LNCaP clone FGC (cell line): ENCODE results near the gene MEIS3.

Experiments used
- DNase-seq: peaks from one replicate; pipeline ENCODE4 v3.0.0-alpha.2; 2011; ENCODE audit warnings: low read depth
- H3K4me3 ChIP-seq: 2 replicates; pipeline ENCODE4 v1.5.1; 2011; ENCODE audit warnings: mild to moderate bottlenecking, low read depth, low read length, control low read depth
- TF ChIP-seq, protein P1 (sequence below): IDR thresholded peaks from 2 replicates; pipeline ENCODE4 v1.5.1; 2012; ENCODE audit warnings: mild to moderate bottlenecking; ENCODE audit not compliant: control insufficient read depth, insufficient read depth; ENCODE audit errors: extremely low read depth

MEIS3 gene

DNA sequence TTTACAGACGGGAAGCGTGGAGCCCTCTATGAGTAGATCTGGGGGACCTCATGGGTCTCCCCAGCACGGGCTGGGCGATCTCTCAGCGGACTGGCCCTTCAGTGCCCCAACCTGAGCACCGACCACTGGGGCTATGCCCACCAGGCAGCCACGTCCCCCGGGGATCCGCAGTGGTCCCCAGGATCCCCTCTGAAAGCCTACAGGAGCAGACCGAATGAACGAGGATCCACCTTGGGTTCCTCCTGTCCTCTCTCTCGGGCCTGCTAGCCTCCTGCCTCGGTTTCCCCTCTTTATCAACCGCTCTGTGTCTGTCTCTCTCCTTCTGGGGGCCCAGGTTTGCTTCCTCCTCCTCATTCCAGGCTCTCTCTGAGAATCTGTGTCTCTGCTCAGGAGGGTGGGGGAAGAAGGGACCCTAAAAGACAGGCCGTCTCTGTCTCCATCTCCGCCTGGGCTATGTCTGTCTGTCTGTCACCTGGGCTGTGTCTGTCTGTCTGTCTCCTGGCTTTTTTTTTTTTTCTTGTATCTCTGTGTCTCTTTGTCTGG lies 2.0 kb upstream of the MEIS3 start:
- TF ChIP-seq, protein P1, sequence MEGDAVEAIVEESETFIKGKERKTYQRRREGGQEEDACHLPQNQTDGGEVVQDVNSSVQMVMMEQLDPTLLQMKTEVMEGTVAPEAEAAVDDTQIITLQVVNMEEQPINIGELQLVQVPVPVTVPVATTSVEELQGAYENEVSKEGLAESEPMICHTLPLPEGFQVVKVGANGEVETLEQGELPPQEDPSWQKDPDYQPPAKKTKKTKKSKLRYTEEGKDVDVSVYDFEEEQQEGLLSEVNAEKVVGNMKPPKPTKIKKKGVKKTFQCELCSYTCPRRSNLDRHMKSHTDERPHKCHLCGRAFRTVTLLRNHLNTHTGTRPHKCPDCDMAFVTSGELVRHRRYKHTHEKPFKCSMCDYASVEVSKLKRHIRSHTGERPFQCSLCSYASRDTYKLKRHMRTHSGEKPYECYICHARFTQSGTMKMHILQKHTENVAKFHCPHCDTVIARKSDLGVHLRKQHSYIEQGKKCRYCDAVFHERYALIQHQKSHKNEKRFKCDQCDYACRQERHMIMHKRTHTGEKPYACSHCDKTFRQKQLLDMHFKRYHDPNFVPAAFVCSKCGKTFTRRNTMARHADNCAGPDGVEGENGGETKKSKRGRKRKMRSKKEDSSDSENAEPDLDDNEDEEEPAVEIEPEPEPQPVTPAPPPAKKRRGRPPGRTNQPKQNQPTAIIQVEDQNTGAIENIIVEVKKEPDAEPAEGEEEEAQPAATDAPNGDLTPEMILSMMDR: no peak
- no peak overlapping the region for H3K4me3 ChIP-seq
- DNase-seq: no peak

DNA sequence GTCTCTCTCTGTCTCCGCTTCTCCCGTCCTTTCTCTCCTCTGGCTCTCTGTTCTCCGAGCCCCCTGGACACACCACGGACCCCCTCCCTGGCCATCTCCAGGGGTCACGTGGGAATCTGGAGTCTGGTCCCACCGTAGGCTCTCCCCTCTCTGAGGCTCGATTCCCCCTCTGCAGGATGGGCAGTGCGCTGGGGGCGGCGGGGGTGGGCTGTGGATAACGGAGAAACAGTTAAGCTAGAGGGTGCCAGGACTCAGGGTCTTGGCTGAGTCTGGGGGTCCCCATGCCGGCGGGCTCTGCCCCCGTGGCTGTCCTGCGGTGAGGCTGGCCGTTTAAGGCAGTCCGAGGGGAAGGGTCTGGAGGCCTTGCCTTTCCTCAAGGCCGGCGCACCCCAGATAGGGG lies 462 bp upstream of the MEIS3 start:
- DNase-seq: no peak
- TF ChIP-seq, protein P1: no peak
- H3K4me3 ChIP-seq: no peak overlapping the region

DNA sequence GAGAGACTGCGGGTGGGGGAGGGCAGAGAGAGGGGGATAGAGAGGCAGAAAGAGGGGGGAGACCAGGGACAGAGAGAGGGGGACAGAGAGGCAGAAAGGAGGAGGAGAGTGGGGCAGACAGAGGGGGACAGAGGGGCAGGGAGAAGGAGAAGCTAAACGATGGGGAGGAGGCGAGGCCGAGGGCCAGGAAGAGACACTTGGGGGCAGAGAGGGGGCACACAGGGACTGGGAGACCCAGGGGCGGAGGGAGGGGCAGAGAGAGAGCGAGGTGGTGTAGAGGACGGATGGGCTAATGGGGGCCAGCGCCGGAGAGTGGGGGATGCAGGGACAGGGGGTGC lies 666 bp downstream of the MEIS3 start:
- no peak for DNase-seq
- TF ChIP-seq, protein P1: no peak
- H3K4me3 ChIP-seq: no peak overlapping the region

DNA sequence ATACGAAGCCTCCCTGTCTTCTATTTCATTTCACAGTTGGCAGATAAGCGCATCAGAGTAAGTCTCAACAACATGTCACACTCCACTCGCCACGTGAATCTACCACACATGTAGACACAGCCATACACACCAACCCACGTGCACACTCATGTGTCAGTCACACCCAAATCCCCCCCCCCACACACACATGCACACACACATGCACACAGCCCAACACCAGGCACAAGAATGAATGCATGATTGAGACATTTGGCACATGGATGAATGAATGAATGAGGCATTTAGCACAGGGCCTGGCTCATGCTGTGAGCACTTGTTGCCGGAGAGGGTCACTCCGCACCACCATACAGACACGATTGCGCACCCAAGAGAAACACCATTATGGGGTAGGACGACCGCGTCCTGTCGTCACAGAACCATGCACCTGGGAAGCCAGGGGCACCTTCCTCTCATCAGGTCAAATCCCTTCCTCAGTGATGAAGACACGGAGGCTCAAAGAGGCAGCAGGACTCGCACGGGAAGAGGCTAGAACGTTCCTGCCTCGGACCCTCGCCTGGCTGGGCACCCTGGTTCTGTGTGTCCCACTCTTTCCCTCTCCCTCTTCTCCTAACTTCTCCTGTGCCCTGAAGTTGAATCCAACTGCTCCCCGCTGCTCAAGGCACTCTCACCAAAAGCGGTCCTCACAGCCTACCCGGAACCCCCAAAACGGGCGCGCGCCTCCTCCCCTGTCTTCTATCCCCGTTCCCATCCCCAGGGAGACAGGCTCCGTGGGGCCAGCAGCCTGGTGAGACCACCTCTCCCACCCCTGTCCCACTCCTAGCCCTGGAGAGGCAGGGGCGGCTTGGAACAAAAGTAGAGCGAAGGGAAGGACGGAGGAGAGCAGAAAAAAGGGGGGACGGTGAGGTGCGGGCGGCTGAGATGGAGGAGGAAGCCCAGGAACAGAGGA lies 1.3 kb downstream of the MEIS3 start:
- H3K4me3 ChIP-seq: no peak overlapping the region
- DNase-seq: no peak
- TF ChIP-seq, protein P1: no peak

DNA sequence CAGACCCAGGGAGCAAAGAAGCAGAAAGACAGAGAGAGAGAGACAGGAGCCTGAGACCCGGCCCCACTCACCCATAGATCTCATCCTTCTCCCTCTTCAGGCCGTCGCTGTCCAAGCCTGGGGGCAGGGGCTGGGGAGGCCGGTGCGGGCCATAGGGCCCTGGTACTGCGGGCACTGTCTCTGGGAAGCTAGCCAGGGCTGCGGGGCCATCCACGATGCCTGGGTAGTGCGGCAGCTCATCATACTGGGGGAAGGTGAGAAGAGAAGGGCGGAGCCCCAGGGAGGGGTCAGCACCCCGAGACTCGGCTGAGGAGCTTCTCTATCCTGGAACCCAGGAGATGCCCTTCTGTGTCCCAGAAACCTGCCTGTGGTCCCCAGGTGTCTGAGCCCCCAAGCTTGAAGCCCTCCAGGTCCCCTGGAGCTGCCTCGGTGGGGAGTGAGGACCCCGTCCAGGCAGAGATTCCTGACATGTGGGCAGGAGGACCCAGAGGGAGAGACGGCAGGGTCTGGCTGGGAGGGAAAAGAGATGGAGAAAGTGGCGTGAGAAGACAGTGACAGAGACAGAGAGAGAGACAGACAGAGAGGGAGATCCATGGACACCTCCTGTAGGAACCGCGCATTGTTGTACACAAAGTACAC lies 2.1 kb downstream of the MEIS3 start:
- no peak for DNase-seq
- no peak overlapping the region for H3K4me3 ChIP-seq
- TF ChIP-seq, protein P1: no peak

DNA sequence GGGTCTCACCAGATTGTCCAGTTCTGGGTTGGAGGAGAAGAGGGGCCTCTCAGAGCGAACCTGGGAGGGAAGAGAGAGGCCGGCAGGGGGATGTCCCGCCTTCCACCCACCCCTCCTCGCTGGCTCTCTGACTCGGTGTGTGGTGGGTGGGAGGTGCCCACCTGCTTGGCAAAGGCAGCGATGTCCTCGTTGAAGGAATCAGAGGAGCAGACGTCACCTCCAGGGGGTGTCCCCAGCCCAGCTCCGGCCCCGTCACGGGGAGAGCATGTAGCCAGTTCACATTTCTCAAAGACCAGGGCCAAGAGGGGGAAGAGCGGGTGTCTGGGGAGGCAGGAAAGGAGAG lies 2.7 kb downstream of the MEIS3 start:
- no peak overlapping the region for H3K4me3 ChIP-seq
- no peak for DNase-seq
- TF ChIP-seq, protein P1: no peak
